Activated CD4-positive, alpha-beta T cell treated with anti-CD3 and anti-CD28 coated beads, Interleukin-2, amount 50 U/mL, for 1 hour (primary cell): ENCODE measurements around the gene CUZD1.
"Not testable (repeated sequence)": the region's sequence is repeated elsewhere in the genome, so short reads cannot be mapped to it uniquely, and the experiment has no call there.

Source experiments
- DNase-seq: peaks from one replicate; pipeline ENCODE4 v3.0.0-alpha.2; 2020

The CUZD1 gene, protein sequence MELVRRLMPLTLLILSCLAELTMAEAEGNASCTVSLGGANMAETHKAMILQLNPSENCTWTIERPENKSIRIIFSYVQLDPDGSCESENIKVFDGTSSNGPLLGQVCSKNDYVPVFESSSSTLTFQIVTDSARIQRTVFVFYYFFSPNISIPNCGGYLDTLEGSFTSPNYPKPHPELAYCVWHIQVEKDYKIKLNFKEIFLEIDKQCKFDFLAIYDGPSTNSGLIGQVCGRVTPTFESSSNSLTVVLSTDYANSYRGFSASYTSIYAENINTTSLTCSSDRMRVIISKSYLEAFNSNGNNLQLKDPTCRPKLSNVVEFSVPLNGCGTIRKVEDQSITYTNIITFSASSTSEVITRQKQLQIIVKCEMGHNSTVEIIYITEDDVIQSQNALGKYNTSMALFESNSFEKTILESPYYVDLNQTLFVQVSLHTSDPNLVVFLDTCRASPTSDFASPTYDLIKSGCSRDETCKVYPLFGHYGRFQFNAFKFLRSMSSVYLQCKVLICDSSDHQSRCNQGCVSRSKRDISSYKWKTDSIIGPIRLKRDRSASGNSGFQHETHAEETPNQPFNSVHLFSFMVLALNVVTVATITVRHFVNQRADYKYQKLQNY

DNA sequence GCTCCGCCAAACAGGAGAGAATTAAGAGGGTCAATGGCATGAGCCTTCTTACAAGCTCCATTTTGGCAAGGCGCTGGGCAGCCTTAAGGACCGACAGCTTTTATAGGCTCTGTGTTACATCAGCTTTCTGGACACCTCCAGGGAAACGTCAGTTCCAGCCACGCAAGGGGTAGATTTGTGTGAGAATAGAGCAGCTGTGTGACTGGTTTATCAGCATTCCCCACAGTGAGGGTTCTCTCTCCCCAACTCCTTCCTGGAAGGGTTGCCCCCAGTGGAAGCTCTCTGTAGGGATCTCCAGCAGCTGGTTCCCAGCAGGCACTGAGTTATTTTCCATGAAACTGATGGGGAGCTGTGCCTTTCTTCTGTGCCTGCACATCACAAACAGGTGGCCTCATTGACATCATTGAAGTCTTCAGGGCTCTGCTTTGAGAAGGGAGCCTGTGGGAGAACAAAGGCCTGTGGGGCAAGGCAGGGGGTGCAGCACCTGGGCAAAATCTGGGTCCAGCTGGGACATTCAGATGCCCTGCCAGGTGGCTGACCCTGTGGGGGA lies at the start of gene CUZD1:
Gene CUZD1, minus strand, starts transcription at position 75 of the 550 bp plus-strand sequence. Its CDS starts 14 bp downstream, at position 61.
- DNase-seq: no peak

DNA sequence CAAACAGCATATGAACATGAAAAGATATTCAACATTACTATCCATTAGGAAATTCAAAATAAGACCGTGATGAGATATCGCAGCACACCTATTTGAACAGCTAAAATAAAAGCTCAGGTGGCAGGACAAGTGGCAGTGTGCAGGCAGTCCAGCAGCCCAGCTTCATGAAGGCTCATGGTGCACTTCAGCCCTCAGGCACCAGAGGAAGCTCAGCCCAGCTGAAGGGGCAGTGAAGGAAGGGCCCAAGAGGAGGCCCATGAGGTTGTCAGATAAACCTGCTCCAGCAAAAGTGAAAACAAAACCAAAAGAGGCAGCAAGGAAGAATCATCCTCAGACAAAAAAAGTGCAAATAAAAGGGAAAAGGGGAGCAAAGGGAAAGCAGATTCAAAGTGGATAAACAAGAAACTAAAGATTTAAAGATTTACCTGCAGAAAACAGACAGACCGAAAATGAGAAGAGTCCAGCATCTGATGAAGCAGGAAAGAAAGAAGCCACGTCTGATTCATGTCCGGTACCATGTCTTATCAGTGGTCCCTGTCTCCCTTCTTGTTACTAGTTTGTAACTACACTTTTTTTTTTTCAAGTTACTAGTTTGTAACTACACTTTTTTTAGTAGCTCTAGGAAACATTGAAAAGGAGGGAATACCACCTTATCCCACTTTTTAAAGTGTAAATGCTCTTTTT lies 48.7 kb upstream of the CUZD1 start:
- DNase-seq: no peak

DNA sequence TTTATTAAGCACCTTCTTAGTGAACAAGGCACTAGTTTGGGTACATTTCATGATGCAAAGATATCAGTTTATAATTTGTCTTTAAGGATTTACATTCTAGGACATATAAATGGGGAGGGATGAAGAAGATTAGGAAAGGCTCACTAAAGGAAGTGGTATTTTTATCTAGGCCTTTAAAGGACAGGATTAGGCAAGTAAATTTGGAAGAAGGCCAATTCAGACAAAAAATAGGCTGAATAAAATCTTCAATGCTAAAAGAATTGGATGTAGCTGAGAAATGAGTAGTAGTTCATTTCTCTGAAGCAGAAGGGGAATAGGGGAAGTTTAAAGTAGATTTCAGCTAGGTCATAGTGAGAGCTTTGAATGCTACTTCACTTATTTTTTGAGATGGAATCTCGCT lies 38.5 kb upstream of the CUZD1 start:
- DNase-seq: no peak

DNA sequence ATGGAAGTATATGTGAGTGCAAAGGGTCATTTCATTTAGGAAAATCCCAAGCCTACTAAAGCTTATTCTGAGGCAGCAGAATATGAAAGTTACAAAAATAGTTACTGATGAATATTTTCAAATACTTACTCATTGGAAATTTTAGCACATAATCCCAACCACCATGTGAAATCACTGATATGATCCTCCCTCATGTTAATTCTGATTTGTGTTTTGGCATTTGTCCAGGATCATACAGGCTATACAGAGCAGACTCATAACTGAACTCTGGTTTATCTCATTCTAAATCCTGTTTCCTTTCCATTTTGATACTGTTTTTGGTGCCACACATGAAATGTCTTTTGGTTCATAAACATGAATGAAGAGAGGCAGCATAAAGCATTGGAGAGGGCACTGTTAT lies 37.1 kb upstream of the CUZD1 start:
- DNase-seq: no peak

DNA sequence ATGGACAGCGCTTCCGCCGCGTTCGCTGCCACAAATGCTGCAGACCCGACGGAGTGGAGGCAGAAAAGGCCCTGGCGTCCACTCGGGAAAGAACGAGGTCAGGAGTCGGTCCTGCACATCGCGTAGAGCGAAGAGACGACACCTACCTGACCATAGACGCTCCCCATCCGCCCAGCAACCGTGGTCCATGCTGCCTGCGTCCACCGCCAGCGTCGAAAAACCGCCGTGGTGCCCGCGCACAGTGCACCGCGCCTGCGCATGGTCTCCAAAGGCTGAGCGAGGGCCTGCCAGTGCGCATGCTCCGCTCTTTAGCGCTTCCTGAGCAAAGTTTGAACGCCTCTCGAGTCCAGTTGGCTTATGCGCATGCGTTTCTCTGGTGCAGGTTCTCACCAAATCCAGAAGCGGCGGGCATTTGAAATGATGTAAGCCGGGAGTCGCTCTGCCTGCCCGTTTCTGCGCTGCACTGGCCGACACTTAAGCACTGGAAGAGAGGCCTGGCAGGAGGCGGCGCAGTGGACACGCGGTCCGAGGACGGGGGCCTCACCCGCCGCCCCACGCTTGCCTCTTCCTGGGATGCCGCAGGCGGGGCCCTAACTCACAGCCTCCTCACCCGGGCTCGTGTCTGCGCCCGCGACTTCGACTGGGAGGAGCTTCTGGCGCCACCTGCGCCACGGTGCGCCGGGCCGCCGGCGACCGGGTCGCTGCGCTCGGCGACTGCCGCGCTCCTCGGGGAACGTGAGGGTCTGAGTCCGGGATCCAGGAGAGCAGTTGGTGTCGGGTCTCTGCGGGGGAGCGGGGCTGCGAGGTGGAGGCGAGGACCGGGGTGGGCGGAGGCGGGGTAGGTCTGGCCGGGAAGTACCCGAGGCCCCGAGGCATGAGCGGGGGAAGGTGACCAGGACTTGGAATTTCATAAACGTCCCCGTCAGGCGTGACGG lies 33.9 kb upstream of the CUZD1 start, which contains the start of gene FAM24B:
Gene FAM24B, minus strand, starts transcription at position 243 of the 935 bp plus-strand sequence. CDS start 29,066 bp downstream, outside the sequence.
- peak; percentile 93 for DNase-seq

DNA sequence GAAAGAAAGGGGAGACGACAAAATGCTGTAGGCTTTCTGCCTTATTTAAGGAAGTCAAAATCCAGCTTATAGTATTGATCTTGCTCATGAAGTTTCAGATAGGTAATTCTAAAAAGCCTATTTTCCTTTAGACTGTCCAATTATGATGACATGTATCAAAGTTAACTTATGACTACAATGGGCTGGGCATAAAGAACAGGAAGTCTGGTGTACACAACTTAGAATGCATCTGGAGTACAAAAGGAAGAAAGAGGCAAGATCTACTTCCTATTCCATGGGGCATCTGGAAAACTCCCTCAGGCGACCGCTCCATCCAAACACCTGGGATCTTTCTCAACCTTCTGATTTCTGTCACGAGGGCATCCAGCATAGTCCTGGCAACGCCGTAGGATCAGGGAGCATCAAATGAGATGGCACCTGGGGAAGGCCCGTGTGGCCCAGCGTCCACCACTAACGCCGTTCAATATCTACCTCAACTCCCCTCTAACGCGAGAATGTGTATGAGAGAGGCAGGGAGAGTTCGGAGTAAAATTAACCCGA lies 33.2 kb upstream of the CUZD1 start:
- no peak for DNase-seq

DNA sequence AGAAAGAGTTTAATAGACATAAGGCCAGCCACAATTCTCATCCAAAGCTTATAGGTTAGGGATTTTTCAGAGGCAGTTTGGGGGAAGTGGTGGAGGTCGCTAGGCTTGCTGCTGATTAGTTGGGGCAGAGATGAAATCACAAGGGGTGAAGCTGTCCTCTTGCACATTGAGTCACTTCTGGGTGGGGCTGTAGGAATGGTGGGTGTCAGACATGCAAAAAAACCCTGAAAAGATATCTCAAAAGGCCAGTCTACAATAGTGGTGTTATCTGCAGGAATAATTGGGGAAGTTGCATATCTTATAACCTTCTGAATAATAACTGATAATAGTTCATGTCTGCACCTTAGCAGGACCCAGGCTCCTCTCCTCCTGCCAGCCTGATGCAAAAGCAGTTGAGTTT lies 31.6 kb upstream of the CUZD1 start:
- no peak for DNase-seq

DNA sequence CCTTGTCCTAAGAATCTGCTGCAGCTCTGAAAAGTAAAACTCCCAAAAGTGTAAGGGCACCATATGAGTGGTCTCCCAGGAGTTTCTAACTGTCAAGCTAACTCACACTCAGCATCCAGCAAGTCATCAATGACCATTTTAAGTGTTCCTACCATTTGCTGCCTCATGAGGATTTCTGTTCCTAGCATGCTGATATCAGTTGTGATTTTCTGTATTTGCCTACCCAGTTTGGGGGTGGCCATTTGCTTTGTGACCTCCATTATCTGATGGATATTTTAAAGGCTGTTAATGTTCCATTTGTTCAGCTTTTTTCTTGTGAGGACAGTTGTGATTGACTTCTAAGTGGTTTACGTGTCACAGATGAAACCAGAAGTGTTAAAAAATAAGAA lies 30.8 kb upstream of the CUZD1 start:
- DNase-seq: no peak

DNA sequence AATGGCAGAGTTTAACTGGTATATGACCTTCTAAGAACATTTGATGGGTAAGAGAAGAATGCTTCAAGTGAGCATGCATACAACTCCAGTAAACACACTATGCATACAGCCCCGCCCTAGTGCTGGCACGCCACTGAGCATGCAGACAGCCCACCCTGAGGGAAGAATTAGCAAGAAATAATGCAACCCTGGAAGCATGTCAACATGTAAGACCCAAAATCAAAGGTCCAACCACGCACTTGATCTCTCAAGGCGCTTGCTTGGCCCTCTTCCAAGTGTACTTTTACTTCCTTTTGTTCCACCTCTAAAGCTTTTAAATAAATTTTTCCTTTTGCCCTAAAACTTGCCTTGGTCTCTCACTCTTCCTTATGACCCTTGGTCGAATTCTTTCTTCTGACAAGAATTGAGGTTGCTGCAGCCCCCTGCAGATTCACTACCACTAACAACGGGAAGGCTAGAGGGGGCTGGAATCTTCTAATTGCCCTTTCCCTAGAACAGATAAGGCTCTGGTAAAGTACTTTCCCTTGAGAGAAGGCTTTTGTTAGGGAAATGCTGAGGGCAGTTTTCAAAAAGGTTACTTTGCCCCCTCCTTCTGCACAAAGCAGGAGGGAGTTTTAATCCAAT lies 30.3 kb upstream of the CUZD1 start:
- DNase-seq: no peak

DNA sequence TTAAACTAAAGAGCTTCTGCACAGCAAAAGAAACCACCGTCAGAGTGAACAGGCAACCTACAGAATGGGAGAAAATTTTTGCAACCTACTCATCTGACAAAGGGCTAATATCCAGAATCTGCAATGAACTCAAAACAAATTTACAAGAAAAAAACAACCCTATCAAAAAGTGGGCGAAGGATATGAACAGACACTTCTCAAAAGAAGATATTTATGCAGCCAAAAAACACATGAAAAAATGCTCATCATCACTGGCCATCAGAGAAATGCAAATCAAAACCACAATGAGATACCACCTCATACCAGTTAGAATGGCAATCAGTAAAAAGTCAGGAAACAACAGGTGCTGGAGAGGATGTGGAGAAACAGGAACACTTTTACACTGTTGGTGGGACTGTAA lies 26.3 kb upstream of the CUZD1 start:
- not testable (repeated sequence) for DNase-seq

DNA sequence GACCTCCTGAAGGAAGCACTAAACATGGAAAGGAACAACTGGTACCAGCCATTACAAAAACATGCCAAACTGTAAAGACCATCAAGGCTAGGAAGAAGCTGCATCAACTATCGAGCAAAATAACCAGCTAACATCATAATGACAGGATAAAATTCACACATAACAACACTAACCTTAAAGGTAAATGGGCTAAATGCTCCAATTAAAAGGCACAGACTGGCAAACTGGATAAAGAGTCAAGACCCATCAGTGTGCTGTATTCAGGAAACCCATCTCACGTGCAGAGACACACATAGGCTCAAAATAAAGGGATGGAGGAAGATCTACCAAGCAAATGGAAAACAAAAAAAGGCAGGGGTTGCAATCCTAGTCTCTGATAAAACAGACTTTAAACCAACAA lies 23.1 kb upstream of the CUZD1 start:
- not testable (repeated sequence) for DNase-seq

DNA sequence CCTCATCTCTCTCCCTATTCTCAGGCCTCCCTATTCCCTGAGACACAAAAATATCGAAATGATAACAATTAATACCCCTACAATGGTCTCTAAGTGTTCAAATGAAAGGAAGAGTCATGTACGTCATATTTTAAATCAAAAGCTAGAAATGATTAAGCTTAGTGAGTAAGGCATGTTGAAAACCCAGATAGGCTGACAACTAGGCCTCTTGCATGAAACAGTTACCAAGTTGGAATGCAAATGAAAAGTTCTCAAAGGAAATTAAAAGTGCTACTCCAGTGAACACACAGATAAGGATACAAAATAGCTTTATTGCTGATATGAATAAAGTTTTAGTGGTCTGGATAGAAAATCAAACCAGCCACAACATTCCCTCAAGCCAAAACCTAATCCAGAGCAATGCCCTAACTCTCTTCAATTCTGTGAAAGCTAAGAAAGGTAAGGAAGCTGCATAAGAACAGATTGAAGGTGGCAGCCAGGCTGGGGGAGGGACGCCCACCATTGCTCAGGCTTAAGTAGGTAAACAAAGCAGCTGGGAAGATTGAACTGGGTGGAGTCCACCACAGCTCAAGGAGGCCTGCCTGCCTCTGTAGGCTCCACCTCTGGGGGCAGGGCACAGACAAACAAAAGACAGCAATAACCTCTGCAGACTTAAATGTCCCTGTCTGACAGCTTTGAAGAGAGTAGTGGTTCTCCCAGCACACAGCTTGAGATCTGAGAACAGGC lies 21.3 kb upstream of the CUZD1 start:
- DNase-seq: not testable (repeated sequence)

DNA sequence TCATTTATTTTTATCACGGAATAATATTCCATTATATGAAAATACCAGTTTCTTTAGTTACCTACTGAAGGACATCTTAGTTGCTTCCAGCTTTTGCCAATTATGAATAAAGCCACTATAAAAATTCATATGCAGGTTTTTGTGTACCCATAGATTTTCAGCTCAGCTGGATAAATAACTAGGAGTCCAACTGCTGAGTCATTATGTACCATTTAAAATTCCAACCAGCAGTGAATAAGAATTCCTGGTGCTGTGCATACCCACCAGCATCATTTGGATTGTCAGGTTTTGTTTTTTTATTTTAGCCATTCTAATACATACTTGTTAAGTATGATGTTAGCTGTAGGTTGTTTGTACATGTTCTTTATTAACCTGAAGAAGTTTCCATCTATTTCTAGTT lies 19.2 kb upstream of the CUZD1 start:
- no peak for DNase-seq

DNA sequence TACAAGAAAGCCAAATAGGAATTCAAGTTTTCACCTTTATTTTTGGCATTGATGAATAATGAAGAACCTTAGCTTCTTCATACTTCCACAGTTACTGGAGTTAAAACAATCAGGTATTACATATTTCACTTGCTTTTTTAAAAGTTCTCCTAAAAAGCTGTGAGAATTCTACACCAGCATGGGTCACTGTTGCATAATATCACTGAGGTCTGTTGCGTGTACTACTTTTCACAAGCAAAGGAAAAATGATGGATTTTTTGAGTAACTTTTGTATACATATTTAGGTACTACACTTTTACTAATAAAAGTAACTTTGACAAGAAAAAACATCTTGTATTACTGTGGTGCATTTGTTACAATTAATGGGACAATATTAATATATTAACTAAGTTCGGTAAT lies 18.5 kb upstream of the CUZD1 start:
- DNase-seq: no peak

DNA sequence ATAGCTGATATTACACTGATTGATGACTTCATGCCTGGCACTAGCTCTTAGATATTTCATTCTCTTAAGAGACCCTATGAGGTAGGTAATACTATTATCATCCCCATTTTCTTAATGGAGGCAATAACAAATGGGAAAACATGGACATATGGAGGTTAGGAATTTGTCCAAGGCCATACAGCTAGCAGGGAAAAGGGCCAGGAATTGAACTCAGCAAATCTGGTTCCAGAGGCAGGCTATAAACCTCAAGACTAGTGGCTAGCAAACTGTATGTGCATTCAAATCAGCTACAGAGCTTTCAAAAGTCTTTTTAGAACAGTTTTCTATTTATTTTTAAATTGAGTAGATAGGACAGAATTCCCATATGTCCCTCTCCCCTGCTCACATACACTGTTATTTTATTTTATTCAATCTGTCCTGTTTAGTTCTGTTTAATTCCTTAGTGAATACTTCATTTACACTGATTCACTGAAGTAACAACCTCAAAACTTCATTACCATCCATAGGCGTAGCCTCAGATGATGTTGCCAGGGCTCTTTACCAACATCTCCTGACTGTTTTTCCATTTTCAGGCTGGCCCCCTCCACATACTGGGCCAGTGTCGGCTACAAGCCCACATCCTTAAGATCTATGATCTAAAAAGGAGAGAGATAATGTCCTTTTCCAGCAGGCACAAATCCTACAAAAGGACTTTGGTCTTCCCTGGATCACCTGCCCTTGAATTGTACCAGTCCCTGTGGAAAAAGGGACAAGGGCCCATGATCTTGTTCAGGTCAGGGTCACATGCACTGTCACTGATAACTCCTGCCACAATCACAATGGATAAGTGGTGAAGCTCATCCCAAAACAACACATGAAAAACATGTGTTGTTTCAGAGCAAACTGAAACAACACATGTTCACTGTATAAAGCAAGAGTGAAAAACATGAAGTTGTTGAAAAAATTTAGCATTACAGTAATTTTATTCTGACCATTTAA lies 17.8 kb upstream of the CUZD1 start:
- no peak for DNase-seq

DNA sequence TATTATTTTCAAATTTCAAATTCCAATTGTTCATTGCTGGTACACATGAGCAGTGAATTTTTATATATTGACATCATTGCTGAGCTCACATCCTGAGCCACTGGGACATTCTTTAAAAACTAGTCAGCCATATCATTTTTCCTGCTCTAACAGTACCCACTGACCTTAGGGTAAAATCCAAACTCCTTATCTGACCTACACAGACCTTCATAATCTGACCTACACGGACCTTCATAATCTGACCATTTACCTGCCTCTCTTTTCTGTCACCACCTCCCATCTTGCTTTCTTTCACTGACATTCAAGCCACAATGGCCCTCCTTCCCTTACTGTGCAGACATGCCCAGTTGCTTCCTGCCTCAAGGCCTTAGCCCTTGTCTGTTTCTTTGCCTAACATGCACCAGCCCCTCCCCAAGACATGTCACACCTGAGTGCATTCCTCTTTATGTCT lies 16.1 kb upstream of the CUZD1 start:
- no peak for DNase-seq

DNA sequence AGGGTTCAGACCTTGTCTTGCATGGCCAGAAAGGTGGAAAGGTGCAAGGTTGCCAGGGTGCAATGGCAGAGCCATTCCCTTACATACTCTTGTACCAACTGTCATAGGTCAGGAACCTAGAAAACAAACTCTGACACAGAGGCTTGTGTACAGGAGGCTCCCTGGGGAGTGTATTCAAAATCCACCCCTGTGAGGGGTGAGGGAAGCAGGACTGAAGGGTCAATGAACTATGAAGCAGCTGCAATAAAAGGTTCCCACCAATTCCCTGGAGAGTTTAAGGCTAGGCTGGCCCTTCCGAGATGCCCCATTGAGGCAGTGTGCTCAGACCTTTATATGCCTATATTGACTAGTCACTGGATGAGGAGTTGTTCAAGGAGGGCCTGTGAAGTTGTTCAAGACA lies 13.9 kb upstream of the CUZD1 start:
- DNase-seq: no peak

DNA sequence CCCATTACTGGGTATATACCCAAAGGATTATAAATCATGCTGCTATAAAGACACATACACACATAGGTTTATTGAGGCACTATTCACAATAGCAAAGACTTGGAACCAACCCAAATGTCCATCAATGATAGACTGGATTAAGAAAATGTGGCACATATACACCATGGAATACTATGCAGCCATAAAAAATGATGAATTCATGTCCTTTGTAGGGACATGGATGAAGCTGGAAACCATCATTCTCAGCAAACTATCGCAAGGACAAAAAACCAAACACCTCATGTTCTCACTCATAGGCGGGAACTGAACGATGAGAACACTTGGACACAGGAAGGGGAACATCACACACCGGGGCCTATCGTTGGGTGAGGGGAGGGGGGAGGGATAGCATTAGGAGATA lies 12.4 kb upstream of the CUZD1 start:
- DNase-seq: not testable (repeated sequence)

DNA sequence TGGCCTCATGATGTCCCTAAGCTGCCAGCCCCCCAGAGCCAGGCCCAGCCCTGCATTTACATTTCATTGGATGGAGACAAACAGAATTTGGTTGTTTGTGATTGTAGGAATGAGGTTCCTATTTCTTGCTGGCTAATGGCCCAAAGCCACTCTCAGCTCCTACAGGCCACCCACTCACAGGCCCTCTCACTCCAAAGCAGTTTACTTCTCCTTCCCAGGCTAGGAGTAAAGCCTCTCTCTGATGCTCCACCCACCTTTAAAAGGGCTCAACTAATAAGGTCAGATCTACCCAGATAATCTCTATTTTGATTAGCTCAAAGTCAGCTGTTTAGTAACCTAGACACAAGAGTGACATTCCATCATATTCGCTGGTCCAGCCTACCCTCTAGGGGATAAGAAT lies 11.2 kb upstream of the CUZD1 start:
- DNase-seq: no peak

DNA sequence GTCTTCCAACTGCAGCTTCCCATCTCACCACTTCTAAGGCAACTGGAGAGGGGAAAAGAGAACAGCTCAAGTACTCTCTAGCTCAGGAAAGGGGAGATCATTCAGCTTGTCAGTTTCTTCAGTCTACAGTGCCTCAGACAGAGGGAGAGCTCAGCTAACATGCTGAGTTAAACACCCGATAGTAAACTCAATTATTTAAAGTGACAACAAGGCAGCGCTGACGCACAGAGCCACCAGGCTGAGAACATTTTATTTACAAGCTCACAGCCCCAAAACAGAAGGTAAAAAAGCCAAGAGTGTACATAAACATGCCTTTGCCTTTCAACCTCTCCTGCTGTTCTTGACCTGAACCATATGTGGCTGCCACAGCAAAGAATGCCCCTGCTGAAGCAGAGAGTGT lies 10.1 kb upstream of the CUZD1 start:
- DNase-seq: no peak
